Fibroblast of skin of back (primary cell): ENCODE results near the gene PCDHA1. TPM values are rescaled to one million over a fixed set of nuclear protein-coding genes. Genes with fewer than 3 reads are reported as not detected.
"Not testable (repeated sequence)": the region's sequence is repeated elsewhere in the genome, so short reads cannot be mapped to it uniquely, and the experiment has no call there.

ENCODE experiments used
- DNase-seq: peaks from one replicate; pipeline ENCODE4 v3.0.0-alpha.2; 2013
- polyA plus RNA-seq, 2 experiments: library from polyadenylated mRNA; unstranded; fragments of 120-200 nt; gene quantifications; one replicate each; pipeline ENCODE4 v1.2.1, GENCODE V29; 2013; ENCODE audit not compliant: insufficient read length in 2 of 2

Gene PCDHA1
- 0.10 TPM for polyA plus RNA-seq (2013, experiment 1 of 2; ENCODE audit: insufficient read length)
- not detected for polyA plus RNA-seq (2013, experiment 2 of 2; ENCODE audit: insufficient read length)

DNA sequence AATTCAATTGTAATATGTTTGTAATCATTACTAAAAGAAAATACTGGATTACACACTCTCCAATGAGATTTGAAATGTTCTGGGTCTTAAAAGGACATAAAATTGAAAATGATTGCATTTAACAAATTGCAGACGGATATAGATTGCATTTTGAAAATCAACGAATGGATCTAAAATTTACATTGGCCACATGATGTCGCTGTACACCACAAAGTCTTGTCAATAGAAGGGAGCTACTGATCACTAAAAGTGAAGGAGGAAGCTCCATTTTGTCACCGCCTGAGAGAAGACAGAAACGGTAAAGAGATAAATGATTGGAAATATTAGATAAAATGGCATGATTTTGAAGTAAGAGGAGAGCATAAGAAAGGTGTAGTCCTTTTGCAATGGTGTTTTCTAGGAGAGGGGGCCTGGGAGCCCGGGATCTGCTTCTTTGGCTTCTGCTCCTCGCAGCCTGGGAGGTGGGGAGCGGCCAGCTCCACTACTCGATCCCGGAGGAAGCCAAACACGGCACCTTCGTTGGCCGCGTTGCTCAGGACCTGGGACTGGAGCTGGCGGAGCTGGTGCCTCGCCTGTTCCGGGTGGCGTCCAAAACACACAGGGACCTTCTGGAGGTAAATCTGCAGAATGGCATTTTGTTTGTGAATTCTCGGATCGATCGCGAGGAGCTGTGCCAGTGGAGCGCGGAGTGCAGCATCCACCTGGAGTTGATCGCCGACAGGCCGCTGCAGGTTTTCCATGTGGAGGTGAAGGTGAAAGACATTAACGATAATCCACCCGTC lies at the start of gene PCDHA1:
TSS of gene PCDHA1 (plus strand) at position 236 of the 782 bp plus-strand sequence.
- DNase-seq: no peak

DNA sequence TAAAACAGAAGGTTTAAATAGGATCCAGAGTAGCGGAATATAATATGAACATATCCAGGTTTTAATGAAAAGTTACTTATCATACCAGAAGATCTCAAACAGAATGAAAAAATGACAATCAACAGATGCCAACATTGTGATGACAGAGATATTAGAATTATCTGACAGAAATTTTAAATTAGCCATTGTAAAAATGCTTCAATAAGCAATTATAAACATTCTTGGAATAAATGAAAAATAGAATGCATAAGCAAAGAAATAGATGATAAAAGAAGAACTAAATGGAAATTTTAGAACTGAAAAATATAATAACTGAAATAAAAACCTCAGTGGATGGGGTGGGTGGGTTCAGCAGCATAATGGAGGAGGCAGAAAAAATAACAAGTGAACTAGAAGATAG lies 48.5 kb upstream of the PCDHA1 start:
- DNase-seq: no peak

DNA sequence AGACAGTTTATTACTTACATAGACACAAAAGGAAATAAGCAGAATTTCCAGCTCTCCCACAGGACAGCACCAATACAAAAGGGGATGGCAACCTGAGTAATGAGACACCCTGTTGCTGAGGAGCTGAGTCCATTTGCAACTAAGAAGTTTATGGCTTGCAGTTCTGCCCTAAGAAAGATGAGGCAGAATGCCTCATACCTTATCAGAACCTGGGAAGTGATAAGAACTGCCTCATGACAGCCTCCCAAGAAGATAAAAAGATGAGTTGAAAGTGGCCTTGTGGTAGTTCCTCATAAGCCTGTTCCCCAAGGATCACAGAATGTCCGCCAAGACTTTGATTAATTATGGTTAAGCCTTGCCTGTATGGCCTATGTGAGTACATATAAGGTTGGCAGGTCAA lies 44.0 kb upstream of the PCDHA1 start:
- DNase-seq: no peak

DNA sequence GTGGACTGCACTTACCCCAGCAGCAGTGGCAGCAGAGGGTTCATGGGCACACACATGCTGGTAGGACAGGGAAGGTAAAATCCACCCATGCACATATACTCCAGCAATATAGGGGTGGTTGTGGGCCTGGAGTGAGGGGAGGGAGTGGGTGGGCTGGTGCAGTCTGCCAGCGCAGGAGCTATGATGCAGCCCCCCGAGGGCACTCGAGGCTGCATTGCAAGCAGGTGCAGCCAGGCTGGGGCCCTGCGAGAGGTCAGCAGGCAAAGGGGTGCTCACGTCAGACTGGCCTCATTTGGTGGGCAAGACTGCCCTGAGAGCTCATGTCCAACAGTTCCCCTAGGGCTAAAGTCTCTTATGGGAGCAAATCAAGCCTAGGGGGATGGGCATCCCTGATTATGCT lies 32.4 kb upstream of the PCDHA1 start:
- DNase-seq: no peak

DNA sequence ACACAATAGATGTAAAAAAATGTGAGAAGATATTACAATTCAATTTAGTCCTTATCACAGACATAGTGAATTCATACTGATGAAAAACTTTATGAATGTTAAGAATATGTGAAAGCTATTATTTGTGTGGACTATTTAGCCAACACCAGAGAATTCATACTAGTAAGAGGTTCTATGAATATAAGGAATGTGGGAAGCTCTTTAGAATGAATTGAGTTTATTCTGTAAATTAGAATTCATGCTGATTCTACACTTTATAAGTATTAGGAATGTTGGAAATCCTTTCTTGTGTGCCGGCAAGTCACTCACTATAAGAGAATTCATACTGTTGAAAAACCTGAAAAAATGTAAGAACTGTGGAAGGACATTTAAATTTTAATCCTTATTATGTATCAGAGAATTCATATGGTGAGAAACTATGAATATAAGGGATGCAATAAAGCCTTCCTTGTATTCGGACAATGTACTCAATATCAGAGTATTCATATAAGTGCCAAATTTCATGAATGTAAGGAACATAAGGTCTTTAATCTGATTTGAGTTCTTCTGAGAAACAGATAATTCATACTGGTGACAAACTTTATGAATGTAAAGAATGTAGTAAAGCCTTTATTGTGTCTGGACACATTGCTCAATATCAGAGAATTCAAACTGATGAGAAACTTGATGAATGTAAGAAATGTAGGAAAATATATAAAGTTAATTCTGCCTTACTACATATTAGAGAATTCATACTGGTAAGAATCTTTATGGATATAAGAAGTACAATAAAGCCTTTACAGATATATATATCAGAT lies 21.6 kb upstream of the PCDHA1 start:
- no peak for DNase-seq

DNA sequence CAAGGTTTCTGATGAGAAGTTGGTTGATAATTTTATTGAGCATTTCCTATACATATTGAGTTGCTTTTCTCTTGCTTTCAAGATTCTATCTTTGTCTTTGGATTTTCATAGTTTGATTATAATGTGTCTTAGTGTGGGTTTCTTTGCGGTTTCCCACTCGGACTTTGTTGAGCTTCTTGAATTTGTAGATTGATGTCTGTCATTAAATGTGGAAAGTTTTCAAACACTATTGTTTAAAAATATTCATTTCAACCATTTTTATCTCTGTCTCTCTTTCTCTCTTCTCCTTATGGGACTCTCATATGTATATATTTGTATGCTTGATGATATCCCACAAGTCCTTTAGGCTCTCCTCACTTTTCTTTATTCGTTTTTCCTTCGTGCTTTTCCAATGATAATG lies 18.5 kb upstream of the PCDHA1 start:
- DNase-seq: no peak

DNA sequence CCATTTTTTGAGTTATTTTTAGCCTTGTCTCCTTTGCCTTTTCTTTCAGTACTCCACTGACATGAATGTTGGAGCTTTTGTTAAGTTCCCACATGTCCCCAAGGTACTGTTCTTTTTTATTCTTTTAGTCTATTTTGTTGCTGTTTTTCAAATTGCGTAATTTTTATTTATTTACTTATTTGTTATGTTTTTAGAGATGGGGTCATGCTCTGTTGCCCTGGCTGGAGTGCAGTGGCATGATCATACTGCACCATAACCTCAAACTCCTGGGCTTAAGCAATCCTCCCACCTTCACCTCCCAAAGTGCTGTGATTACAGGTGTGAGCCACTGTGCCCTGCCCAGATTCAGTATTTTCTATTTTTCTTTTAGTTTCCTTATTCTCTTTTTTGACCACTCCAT lies 5.4 kb upstream of the PCDHA1 start:
- no peak for DNase-seq

DNA sequence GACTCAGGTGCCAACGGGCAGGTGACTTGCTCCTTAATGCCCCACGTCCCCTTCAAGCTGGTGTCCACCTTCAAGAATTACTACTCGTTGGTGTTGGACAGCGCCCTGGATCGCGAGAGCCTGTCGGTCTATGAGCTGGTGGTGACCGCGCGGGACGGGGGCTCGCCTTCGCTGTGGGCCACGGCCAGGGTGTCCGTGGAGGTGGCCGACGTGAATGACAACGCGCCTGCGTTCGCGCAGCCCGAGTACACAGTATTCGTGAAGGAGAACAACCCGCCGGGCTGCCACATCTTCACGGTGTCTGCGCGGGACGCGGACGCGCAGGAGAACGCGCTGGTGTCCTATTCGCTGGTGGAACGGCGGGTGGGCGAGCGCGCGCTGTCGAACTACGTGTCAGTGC lies 1.5 kb downstream of the PCDHA1 start:
- not testable (repeated sequence) for DNase-seq

DNA sequence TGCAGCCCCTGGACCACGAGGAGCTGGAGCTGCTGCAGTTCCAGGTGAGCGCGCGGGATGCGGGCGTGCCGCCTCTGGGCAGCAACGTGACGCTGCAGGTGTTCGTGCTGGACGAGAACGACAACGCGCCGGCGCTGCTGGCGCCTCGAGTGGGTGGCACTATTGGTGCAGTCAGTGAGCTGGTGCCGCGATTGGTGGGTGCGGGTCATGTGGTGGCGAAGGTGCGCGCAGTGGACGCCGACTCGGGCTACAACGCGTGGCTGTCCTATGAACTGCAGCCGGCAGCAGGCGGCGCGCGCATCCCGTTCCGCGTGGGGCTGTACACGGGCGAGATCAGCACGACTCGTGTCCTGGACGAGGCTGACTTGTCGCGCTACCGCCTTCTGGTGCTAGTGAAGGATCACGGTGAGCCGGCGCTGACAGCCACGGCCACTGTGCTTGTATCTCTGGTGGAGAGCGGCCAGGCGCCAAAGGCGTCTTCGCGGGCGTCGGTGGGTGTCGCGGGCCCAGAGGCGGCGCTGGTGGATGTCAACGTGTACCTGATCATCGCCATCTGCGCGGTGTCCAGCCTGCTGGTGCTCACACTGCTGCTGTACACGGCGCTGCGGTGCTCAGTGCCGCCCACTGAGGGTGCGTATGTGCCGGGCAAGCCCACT lies 2.0 kb downstream of the PCDHA1 start:
- DNase-seq: not testable (repeated sequence)

DNA sequence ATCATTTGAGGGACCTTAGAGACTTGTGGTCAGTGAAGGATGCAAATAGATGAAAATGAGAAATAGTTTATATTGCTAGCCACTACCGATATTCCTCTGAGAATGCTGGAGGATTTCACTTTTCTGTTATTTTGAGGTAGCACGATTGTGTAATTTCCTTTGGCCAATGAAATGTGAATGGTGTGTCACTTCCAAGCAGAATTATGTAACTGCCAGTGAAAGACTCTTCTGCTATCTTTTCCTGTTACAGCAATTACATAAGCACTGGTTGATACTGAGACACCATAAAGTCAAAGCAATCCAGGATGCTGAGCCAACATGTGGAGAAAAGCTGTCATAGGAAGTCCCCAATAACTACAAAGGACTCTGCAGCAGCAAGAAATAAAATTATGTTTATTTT lies 5.1 kb downstream of the PCDHA1 start:
- no peak for DNase-seq

DNA sequence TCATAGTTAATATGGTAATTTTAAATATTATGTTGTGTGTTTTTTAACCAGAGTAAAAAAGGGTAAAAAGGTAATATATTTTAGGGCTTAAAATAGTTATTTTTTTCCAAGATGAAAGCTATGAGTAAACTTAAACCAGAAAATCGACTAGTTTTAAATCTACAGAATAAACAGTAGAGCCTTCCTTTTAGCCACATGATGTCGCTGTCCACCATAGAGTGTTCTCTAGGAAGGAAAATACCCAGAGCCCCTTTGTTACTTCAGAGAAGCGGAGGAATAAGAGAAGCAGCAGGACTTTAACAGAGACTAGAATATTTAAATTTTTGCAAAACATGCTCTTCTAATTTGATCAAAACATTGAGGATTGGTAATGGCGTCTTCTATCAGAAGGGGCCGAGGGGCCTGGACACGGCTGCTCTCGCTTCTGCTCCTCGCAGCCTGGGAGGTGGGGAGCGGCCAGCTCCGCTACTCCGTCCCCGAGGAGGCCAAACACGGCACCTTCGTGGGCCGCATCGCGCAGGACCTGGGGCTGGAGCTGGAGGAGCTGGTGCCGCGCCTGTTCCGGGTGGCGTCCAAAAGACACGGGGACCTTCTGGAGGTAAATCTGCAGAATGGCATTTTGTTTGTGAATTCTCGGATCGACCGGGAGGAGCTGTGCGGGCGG lies 8.8 kb downstream of the PCDHA1 start, which contains the start of gene PCDHA2:
TSS of gene PCDHA2 (plus strand) at position 258 of the 664 bp plus-strand sequence.
- DNase-seq: no peak

DNA sequence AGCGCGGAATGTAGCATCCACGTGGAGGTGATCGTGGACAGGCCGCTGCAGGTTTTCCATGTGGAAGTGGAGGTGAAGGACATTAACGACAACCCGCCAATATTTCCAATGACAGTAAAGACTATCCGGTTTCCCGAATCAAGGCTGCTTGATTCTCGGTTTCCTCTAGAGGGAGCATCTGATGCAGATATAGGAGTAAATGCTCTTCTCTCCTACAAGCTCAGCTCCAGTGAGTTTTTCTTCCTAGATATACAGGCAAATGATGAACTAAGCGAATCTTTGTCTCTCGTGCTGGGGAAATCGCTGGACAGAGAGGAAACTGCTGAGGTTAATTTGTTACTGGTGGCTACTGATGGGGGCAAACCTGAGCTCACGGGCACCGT lies 9.3 kb downstream of the PCDHA1 start:
- peak; percentile 3 for DNase-seq

DNA sequence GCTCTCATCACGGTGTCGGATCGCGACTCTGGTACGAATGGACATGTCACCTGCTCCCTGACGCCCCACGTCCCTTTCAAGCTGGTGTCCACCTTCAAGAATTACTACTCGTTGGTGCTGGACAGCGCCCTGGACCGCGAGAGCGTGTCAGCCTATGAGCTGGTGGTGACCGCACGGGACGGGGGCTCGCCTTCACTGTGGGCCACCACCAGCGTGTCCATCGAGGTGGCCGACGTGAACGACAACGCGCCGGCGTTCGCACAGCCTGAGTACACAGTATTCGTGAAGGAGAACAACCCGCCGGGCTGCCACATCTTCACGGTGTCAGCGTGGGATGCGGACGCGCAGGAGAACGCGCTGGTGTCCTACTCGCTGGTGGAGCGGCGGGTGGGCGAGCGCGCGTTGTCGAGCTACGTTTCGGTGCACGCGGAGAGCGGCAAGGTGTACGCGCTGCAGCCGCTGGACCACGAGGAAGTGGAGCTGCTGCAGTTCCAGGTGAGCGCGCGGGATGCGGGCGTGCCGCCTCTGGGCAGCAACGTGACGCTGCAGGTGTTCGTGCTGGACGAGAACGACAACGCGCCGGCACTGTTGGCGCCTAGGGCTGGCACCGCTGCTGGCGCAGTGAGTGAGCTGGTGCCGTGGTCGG lies 10.3 kb downstream of the PCDHA1 start:
- not testable (repeated sequence) for DNase-seq

DNA sequence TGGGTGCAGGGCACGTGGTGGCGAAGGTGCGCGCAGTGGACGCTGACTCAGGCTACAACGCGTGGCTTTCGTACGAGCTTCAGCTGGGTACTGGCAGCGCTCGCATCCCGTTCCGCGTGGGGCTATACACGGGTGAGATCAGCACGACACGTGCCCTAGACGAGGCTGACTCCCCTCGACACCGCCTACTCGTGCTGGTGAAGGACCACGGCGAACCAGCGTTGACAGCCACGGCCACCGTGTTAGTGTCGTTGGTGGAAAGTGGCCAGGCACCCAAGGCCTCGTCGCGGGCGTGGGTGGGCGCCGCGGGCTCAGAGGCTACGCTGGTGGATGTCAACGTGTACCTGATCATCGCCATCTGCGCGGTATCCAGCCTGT lies 10.8 kb downstream of the PCDHA1 start:
- DNase-seq: no peak

DNA sequence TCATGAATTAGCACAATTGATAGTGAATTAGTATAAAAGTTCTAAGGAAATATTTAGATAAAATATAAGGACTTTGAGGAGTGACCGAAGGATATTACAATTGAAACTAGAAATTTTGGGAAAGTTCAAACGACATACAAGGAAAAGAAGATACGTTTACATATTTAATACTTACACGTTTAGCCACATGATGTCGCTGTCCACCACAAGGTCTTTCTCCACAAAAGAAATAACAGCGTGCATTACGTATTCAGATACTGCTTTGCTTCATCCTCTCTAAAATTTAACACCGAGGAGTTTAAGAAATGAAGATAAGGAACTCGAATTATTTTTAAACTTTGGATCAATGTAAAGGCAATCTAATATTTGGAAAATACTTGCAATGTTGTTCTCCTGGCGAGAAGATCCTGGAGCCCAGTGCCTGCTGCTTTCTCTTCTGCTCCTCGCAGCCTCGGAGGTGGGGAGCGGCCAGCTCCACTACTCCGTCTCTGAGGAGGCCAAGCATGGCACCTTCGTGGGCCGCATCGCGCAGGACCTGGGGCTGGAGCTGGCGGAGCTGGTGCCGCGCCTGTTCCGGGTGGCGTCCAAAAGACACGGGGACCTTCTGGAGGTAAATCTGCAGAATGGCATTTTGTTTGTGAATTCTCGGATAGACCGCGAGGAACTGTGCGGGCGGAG lies 15.0 kb downstream of the PCDHA1 start, which contains the start of gene PCDHA3:
TSS of gene PCDHA3 (plus strand) at position 242 of the 678 bp plus-strand sequence.
- peak; percentile 21 for DNase-seq

DNA sequence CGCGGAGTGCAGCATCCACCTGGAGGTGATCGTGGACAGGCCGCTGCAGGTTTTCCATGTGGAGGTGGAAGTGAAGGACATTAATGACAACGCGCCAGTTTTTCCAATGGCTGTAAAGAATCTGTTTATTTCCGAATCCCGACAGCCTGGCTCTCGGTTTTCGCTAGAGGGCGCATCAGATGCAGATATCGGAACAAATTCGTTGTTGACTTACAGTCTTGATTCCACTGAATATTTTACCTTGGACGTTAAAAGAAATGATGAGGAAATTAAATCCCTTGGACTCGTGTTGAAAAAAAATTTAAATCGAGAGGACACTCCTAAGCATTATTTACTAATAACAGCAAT lies 15.5 kb downstream of the PCDHA1 start:
- DNase-seq: no peak

DNA sequence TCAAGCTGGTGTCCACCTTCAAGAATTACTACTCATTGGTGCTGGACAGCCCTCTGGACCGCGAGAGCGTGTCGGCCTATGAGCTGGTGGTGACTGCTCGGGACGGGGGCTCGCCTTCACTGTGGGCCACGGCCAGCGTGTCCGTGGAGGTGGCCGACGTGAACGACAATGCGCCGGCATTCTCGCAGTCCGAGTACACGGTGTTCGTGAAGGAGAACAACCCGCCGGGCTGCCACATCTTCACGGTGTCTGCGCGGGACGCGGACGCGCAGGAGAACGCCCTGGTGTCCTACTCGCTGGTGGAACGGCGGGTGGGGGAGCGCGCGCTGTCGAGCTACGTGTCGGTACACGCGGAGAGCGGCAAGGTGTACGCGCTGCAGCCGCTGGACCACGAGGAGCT lies 16.4 kb downstream of the PCDHA1 start:
- not testable (repeated sequence) for DNase-seq

DNA sequence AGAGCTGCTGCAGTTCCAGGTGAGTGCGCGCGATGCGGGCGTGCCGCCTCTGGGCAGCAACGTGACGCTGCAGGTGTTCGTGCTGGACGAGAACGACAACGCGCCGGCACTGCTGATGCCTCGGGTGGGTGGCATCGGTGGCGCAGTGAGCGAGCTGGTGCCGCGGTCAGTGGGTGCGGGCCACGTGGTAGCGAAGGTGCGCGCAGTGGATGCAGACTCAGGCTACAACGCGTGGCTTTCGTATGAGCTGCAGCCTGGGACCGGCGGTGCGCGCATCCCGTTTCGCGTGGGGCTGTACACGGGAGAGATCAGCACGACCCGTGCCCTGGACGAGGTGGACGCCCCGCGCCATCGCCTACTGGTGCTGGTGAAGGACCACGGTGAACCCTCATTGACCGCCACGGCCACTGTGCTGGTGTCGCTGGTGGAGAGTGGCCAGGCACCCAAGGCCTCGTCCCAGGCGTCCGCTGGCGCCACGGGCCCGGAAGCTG lies 16.9 kb downstream of the PCDHA1 start:
- DNase-seq: no peak

DNA sequence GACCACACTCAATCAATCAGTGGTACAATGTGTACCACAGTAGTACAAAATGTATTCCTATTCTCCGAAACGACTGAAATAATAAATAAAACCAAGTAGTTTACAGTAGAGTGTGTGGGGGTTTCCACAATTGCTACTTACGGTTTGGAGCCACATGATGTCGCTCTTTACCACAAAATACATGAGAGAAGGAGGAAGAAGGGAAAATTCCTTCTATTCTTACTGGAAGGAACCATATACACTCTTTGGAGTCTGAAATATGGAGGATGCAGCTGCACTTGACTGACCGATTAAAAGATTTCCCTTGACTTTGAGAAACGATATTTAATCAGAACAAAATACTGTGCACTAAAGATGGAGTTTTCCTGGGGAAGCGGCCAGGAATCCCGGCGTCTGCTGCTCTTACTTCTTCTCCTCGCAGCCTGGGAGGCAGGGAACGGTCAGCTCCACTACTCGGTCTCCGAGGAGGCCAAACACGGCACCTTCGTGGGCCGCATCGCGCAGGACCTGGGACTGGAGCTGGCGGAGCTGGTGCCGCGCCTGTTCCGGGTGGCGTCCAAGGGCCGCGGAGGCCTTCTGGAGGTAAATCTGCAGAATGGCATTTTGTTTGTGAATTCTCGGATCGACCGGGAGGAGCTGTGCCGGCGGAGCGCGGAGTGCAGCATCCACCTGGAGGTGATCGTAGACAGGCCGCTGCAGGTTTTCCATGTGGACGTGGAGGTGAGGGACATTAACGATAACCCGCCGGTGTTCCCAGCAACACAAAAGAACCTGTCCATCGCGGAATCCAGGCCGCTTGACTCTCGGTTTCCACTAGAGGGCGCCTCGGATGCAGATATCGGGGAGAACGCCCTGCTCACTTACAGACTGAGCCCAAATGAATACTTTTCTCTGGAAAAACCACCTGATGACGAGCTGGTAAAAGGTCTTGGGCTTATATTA lies 21.2 kb downstream of the PCDHA1 start, which contains the start of gene PCDHA4:
TSS of gene PCDHA4 (plus strand) at position 235 of the 942 bp plus-strand sequence.
- peak; percentile 8 for DNase-seq
